GM18505 (cell line): ENCODE measurements around the gene MBP.
"Not testable (repeated sequence)": the region's sequence is repeated elsewhere in the genome, so short reads cannot be mapped to it uniquely, and the experiment has no call there.

Experiments used
- ATAC-seq: cut with Tn5 transposase; IDR thresholded peaks from one replicate; pipeline ENCODE4 v1.9.1; 2021; ENCODE audit not compliant: unreplicated experiment
- POLR2A ChIP-seq: IDR thresholded peaks from 4 replicates; pipeline ENCODE4 v1.6.1; 2011; ENCODE audit warnings: borderline replicate concordance; ENCODE audit not compliant: insufficient read depth, insufficient read length; ENCODE audit errors: extremely low read depth

The MBP gene

DNA sequence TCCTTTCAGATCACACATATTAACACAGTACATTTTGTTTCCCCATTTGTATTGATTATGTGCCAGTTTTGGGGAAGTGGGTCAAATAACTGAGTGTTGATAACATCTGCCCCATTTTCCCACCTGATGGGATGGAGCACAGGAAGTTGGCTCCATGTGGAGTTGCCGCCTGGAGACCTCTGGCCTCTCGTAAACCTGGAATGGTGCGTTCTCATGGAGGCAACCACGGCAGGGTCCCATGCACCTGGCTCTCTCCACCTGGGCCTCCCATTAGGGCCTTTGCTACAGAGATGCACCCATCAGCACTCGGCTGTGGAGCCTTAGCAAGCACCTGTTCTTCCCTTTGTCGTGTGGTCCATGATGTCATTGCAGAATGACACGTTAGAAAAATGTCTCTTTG is 130.6 kb downstream of the MBP start:
- ATAC-seq, result no peak
- no peak for TF ChIP-seq POLR2A

GRCh38 chr18:77001041-77001440 is 131.5 kb downstream of the MBP start:
- no peak for TF ChIP-seq POLR2A
- ATAC-seq, result no peak

DNA sequence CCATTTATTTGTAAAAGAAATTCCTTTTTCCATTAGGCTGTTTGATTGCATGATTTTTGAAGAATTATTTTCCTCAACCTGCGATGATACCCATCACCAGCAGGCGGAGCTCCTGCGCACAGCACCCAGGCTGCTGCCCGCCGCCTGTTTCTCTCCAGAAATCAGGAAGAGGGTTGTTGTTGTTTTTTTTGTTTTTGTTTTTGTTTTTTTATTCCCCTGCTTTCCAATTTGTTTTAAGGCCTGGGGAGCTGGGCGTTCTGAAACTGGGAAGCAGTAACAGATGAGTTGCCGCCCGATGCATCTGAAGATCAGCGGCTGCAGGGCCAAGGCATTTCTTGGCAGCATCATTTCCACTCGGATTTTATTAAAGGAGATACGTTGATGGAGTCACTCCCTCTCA is 132.1 kb downstream of the MBP start:
- ATAC-seq, result no peak
- TF ChIP-seq POLR2A, result no peak

DNA sequence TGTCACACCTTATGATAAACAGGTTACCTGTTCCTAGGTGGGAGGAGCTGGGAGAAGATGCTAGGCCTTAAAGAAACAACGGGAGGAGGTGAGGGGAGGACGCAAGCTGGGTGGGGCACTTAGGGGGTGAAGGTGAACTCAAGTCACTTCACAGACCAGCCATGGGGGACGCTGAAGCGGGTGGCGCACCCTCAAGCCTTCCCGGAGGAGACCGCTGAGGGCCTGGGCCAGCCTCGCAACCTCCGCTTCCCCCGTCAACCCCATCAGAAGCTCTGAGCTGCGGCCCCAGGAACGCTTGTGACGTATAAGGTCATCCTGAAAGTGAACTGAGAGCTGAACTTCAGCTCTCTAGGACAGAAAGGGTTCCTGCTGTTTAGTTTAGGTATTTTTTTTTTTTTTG is 133.5 kb downstream of the MBP start:
- TF ChIP-seq POLR2A, result no peak

DNA sequence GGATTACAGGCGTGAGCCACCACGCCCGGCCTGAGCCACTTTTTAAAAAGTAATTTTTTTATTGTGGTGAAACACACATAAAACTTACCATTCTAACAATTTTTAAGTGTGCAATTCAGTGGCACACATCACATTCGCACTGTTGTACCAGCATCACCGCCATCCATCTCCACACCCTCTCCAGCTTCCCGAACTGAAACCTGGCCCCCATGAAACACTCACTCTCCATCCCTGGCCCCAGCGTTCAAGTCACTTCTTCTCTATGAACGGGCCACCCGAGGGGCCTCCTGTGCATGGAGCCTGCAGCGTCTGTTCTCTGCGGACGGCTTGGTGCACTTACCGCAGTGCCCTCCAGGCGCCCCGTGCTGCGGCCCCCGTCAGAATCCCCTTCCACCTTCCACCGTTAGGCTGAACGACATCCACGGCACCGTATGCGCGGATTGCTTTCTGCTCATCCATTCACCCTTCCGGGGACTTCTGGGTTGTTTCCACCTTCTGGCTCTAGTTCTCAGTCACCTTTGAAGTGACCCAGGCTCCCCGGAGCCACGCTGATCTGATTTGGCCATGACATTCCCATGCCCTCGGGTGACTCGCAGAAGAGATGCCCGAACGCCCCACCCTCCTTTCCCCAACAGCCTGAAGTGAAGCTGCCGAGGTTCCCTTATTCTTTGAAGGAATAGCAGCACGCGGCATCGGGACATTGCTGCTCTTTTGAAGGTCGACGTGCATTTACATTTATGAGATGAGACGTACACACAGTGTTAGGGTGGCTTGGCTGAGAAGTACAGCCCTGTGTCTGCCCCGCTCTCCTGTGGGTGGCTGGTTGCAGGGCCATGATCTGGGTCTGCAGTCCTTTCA is 134.4 kb downstream of the MBP start:
- no peak for TF ChIP-seq POLR2A
- no peak for ATAC-seq

More for the DNA sequence above, 133.5 kb downstream of the MBP start:
- ATAC-seq, result no peak

DNA sequence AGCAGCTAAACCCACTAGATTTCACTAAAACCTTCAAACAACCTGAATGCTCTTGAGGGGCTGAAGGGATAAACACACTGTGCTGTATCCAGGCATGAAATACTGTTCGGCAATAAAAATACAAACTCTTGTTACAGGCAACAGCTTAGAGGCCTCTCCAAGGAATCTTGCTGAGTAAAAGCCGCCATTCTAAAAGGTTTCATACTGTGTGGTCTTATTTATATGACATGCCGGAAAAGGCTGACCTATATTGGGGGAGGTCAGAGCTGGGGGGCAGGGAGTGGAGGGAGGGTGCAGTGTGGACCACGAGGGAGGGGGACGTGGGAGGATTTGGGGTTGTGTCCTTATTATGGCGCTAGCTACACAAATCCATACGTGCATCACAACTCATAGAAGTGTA is 136.2 kb downstream of the MBP start:
- no peak for ATAC-seq
- TF ChIP-seq POLR2A, result no peak

DNA sequence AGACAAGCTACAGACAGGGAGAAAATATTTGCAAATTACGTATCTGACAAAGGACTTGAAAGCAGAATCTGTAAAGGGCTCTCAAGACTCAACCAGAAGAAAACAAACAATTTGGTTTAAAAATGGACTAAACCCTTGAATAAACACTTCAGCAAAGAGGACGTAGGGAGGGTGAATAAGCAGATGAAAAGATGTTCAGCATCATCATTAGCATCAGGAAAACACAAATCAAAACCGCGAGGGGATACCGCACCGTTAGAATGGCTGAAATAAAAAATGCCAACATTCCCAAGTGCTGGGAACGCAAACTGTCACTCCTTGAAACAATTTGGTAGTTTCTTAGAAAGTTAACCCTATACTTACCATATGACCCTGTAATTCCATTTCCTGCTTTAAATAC is 136.7 kb downstream of the MBP start:
- no peak for TF ChIP-seq POLR2A
- no peak for ATAC-seq

DNA sequence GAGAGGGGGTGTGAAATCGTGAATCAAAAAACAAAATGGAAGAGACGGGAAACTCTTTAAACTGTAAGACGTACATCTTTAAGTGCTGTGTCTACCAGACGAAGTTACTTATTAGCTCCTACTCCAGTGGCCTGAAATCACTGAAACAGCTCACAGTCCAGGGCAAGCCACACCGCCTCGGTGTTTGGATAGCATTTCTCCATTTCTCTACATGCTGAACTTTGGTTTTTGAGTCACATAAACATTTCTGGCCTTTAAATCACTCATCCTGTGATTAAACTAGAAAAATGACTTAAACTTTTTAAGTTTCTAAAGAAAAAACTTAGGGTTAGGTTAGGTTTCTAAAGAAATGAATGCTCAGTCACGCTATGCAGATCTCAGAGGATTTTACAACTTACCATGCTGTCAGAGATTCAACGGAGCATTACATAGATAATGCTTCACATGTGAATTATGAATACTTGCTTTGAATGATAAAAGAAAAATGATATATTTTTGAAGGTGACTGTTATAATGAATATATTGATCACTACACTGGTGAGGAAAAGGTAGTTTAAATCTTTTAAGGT is 138.4 kb downstream of the MBP start:
- no peak for ATAC-seq
- TF ChIP-seq POLR2A, result no peak

DNA sequence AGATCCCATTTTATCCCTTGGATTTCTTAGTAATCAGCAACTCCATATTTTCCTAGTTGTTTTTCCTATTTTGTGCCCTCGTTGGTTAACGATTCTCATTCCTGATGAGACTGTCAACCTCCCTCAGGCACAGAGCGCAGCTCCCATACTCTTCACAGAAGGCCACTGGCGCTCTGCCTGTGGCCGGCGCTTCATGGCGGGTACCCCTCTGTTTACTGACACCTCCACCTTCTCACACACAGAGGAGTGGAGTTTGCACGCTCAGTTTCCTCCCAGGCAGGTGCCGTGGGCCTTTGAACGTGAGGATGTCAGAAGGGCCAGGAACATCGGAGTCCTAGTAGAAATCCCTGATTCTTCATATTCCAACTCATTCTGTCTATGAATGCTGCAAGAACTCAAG is 139.0 kb downstream of the MBP start:
- no peak for TF ChIP-seq POLR2A
- no peak for ATAC-seq

GRCh38 chr18:76993085-76993382 is 139.5 kb downstream of the MBP start:
- ATAC-seq, result no peak
- no peak for TF ChIP-seq POLR2A

- no peak for ATAC-seq
- no peak for TF ChIP-seq POLR2A
Observed at GRCh38 chr18:76992226-76993084, 140.1 kb downstream of the MBP start.

DNA sequence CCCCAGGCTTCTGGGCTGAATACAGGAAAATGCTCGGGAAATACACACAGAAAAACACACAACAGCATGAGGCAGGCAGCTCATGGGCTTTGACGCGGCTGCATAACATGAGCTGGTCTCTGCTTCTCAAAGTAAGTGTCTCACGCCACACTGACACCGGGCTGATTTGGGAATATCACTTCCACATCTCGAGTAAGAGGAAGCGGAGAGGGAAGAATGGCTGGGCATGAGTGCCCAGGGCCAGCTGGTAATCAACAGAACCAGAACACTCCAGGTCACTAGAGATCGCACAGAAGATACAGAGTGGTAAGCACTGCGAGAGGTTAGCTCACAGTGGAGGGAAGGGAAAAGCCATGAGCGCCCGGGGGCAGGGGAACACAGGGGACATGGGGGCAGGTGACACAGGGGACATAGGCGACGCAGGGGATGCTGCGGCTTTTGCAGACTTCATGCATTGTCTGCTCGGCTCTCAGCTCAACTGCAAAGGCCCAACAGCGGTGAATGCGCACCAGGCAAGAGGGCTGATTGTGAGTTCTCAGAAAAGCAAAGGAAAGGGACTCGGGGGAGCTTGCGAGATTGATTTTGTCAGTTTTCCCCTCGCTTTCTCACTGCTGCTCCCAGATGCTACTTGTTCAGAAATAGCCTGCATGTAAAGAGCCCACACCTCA is 141.4 kb downstream of the MBP start:
- no peak for ATAC-seq
- TF ChIP-seq POLR2A, result no peak

- not testable (repeated sequence) for ATAC-seq
Observed at GRCh38 chr18:76990343-76991020, 142.1 kb downstream of the MBP start.
